ENCODE results near the gene C11orf68. TPM values are rescaled to one million over a fixed set of nuclear protein-coding genes. Genes with fewer than 3 reads are reported as not detected.

The C11orf68 gene
- total and polyA plus RNA-seq, 2 of the 8 experiments (the other 6 are each of a cell fraction or from before 2014, with no cell fraction given), result 24.0 to 51.2 TPM

- POLR2A ChIA-PET (ENCODE audit: partially characterized antibody), result interaction anchor here (0.8 to 2.5 kb wide), 5 partner anchors 11 to 40 kb away, joined by 3 to 13 read pairs (median 3); partner anchors contain the start of genes C11orf68 and TSGA10IP
- TF ChIP-seq SIRT6 (IDR thresholded peaks at IDR 0.05; ENCODE audit: low read length) (no peak), POU5F1 (IDR thresholded peaks at IDR 0.05; ENCODE audit: low read depth, low read length) (no peak), CHD2 (IDR thresholded peaks at IDR 0.05; ENCODE audit: low read length) (no peak), KDM4A (IDR thresholded peaks at IDR 0.05; ENCODE audit: low read depth, low read length, severe bottlenecking) (no peak), BCL11A (IDR thresholded peaks at IDR 0.05; ENCODE audit: low read depth in 2 of 2, low read length in 2 of 2) (no peak), CHD1 (IDR thresholded peaks at IDR 0.05; ENCODE audit: low read depth, low read length) (no peak), HDAC6 (IDR thresholded peaks at IDR 0.05; ENCODE audit: low read depth, low read length) (no peak), RBBP5 (IDR thresholded peaks at IDR 0.05; ENCODE audit: borderline replicate concordance, low read depth, low read length) (no peak), FOSL1 (IDR thresholded peaks at IDR 0.05; ENCODE audit: insufficient read depth, low read depth, low read length) (no peak), EGR1 (IDR thresholded peaks at IDR 0.05; ENCODE audit: borderline replicate concordance, low read depth, low read length) (no peak)
- TF ChIP-seq, protein P1, sequence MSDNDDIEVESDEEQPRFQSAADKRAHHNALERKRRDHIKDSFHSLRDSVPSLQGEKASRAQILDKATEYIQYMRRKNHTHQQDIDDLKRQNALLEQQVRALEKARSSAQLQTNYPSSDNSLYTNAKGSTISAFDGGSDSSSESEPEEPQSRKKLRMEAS (IDR thresholded peaks at IDR 0.05), result no peak
Observed at GRCh38 chr11:65958774-65959420, 40.0 kb upstream of the C11orf68 start.

More at GRCh38 chr11:65958774-65959420, 40.0 kb upstream of the C11orf68 start:
- Histone ChIP-seq H3K4me1 (replicated peaks in 1 of 4; ENCODE audit: control insufficient read depth in 3 of 4, insufficient read depth in 4 of 4, low read length in 3 of 4) (peaks cover 0 to 14% (median 3%) of the 10 kb centered on the region in 4 experiments; a peak in 5 of 7 replicates), H3K14ac (ENCODE audit: insufficient read length) (no peak overlapping the region), H4K8ac (ENCODE audit: extremely low read depth, insufficient read depth, low read length) (peak overlapping the region; percentile 78; the same call in 1 of the 2 replicates), H3K27ac (ENCODE audit: low read depth, low read length) (no peak overlapping the region), H3K23me2 (ENCODE audit: low read depth, low read length) (peaks cover 12% of the 10 kb centered on the region; the same call in 1 of the 2 replicates), H3K18ac (ENCODE audit: extremely low read depth, low read length) (no peak overlapping the region), H2BK12ac (ENCODE audit: low read depth, low read length) (no peak overlapping the region), H2BK5ac (ENCODE audit: low read depth, low read length) (peak overlapping the region; percentile 71; the same call in 1 of the 2 replicates), H3K4me2 (ENCODE audit: insufficient read depth in 1 of 2, low read depth in 2 of 2, low read length in 2 of 2) (no peak overlapping the region), H4K20me1 (replicated peaks in 1 of 2; ENCODE audit: control insufficient read depth in 1 of 2, insufficient read depth in 2 of 2, low read length in 2 of 2) (peaks cover 0 to 1% of the 10 kb centered on the region in 2 experiments), H3K79me2 (ENCODE audit: control insufficient read depth in 1 of 2, insufficient read depth in 2 of 2, low read length in 2 of 2) (peaks cover 11 to 17% of the 10 kb centered on the region in 2 experiments), H3K36me3 (ENCODE audit: control insufficient read depth in 2 of 4, insufficient read depth in 4 of 4, low read length in 3 of 4) (peaks cover 0 to under 1% (median under 1%) of the 10 kb centered on the region in 4 experiments; a peak in 3 of 8 replicates), H2BK15ac (ENCODE audit: low read length) (0 out of 2 replicates have a peak overlapping the region, but pooled peaks have one; percentile 81), H4K5ac (ENCODE audit: insufficient read length, low read depth, low read length) (no peak overlapping the region), H3K4me3 (ENCODE audit: extremely low read depth in 1 of 4, insufficient read depth in 2 of 4, low read depth in 3 of 4, low read length in 4 of 4) (no peak overlapping the region), H3K23ac (ENCODE audit: insufficient read length) (no peak overlapping the region), H2AFZ (ENCODE audit: low read length) (no peak overlapping the region), H2BK120ac (replicated peaks; ENCODE audit: low read depth, low read length) (no peak overlapping the region), H3K79me1 (ENCODE audit: low read depth, low read length) (peaks cover 9% of the 10 kb centered on the region), H2BK20ac (ENCODE audit: low read length) (no peak overlapping the region), H3K9me3 (ENCODE audit: insufficient read depth in 2 of 2, low read depth in 1 of 2, low read length in 1 of 2) (no peaks in the 10 kb centered on the region), H3K9ac (replicated peaks in 1 of 4; ENCODE audit: extremely low read depth in 1 of 4, low read depth in 3 of 4, low read length in 3 of 4) (peak overlapping the region in 1 of 4 experiments; percentile 43; a peak in 1 of 7 replicates), H2AK5ac (ENCODE audit: low read depth, low read length) (no peak overlapping the region), H3K4ac (replicated peaks; ENCODE audit: insufficient read length, low read depth, low read length) (no peak overlapping the region), H3K56ac (replicated peaks; ENCODE audit: insufficient read length, low read depth, low read length) (no peak overlapping the region), H4K91ac (replicated peaks; ENCODE audit: insufficient read length, low read length) (no peak overlapping the region), H3K27me3 (replicated peaks in 1 of 4; ENCODE audit: control insufficient read depth in 3 of 4, extremely low read depth in 1 of 4, insufficient read depth in 3 of 4, low read length in 3 of 4) (no peaks in the 10 kb centered on the region)
- FAIRE-seq (no peak), DNase-seq (ENCODE audit: low read depth in 1 of 2, low spot score in 2 of 2) (no peak)
- CTCF ChIA-PET (ENCODE audit: partially characterized antibody), result interaction anchor here (0.6 to 2.8 kb wide), 9 partner anchors 8 to 109 kb away, joined by 3 to 16 read pairs (median 3); partner anchors contain the start of gene CCDC85B
- 80% methylated on average over 17 of the region's 17 CpGs; no CpG with 5 or more reads in 1 of the 2 experiments for WGBS, 2 experiments (ENCODE audit: extremely low coverage in 1 of 2, insufficient coverage in 1 of 2, insufficient read length in 1 of 2, insufficient replicate concordance in 2 of 2, low coverage in 1 of 2, low lambda C conversion rate in 2 of 2, missing lambda C conversion rate in 1 of 2)
